H1 (cell line): ENCODE results near the gene GPR176. TPM values are rescaled to one million over a fixed set of nuclear protein-coding genes. Genes with fewer than 3 reads are reported as not detected.

Experiments used
- CTCF ChIA-PET: fragments of 300-600 bp; sonication (Branson Sonifier 250); formaldehyde crosslinking; loops from one replicate; lab custom pipeline; 2021; ENCODE audit not compliant: partially characterized antibody; lab: Charles Lee
- POLR2A ChIA-PET: fragments of 300-600 bp; sonication (Branson Sonifier 250); formaldehyde crosslinking; loops from one replicate; lab custom pipeline; 2021; ENCODE audit warnings: inconsistent platforms; ENCODE audit not compliant: partially characterized antibody; lab: Charles Lee
- DNase-seq, 2 experiments: peaks; one replicate each; pipeline versions ENCODE4 v3.0.0 to v3.0.0-alpha.2; 2010 to 2022; ENCODE audit warnings: low spot score in 2 of 2, low read depth in 1 of 2, mixed read lengths in 1 of 2
- FAIRE-seq: peaks from 2 replicates; lab custom pipeline; 2011; peaks lifted over from hg19 to GRCh38; lab: Jason Lieb, UNC
- H2AFZ ChIP-seq: 2 replicates; pipeline ENCODE4 v1.8.1; 2012; ENCODE audit warnings: low read length, inconsistent platforms
- H2AK5ac ChIP-seq: 2 replicates; pipeline ENCODE4 v1.6.1; 2013; ENCODE audit warnings: low read depth, low read length
- H2BK120ac ChIP-seq: replicated peaks from 2 replicates; pipeline ENCODE3; 2013; ENCODE audit warnings: low read depth, low read length, inconsistent platforms
- H2BK12ac ChIP-seq: 2 replicates; pipeline ENCODE4 v1.6.1; 2013; ENCODE audit warnings: low read depth, low read length
- H2BK15ac ChIP-seq: 2 replicates; pipeline ENCODE4 v1.6.1; 2013; ENCODE audit warnings: low read length
- H2BK20ac ChIP-seq: 2 replicates; pipeline ENCODE4 v1.6.1; 2013; ENCODE audit warnings: low read length
- H2BK5ac ChIP-seq: 2 replicates; pipeline ENCODE4 v1.6.1; 2013; ENCODE audit warnings: low read depth, low read length
- H3K14ac ChIP-seq: 2 replicates; pipeline ENCODE4 v1.6.1; 2013; ENCODE audit warnings: inconsistent platforms; ENCODE audit not compliant: insufficient read length
- H3K18ac ChIP-seq: 2 replicates; pipeline ENCODE4 v1.6.1; 2013; ENCODE audit warnings: low read length; ENCODE audit errors: extremely low read depth
- H3K23ac ChIP-seq: 2 replicates; pipeline ENCODE4 v1.6.1; 2013; ENCODE audit warnings: inconsistent platforms; ENCODE audit not compliant: insufficient read length
- H3K23me2 ChIP-seq: 2 replicates; pipeline ENCODE4 v1.6.1; 2013; ENCODE audit warnings: low read depth, low read length
- H3K27ac ChIP-seq: 2 replicates; pipeline ENCODE4 v1.6.1; 2011; ENCODE audit warnings: low read depth, low read length, inconsistent platforms
- H3K27me3 ChIP-seq, 4 experiments: replicated peaks in 1 of 4; 1 replicate in 1 of 4; 2 replicates in 3 of 4; pipeline versions ENCODE4 v1.6.1 to v1.8.1; 2011 to 2013; ENCODE audit warnings: low read length in 3 of 4, mild to moderate bottlenecking in 3 of 4, inconsistent platforms in 2 of 4, mixed read lengths in 2 of 4, moderate library complexity in 1 of 4; ENCODE audit not compliant: control insufficient read depth in 3 of 4, insufficient read depth in 3 of 4; ENCODE audit errors: extremely low read depth in 1 of 4
- H3K36me3 ChIP-seq, 4 experiments: 2 replicates each; pipeline versions ENCODE4 v1.6.1 to v1.8.1; 2011 to 2013; ENCODE audit warnings: mild to moderate bottlenecking in 4 of 4, low read length in 3 of 4, moderate library complexity in 2 of 4, control low read depth in 1 of 4, inconsistent platforms in 1 of 4; ENCODE audit not compliant: insufficient read depth in 4 of 4, control insufficient read depth in 2 of 4
- H3K4ac ChIP-seq: replicated peaks from 2 replicates; pipeline ENCODE3; 2013; ENCODE audit warnings: low read length, low read depth, mixed read lengths, inconsistent platforms; ENCODE audit not compliant: insufficient read length
- H3K4me1 ChIP-seq, 4 experiments: replicated peaks in 1 of 4; 1 replicate in 1 of 4; 2 replicates in 3 of 4; pipeline versions ENCODE4 v1.6.1 to v1.8.1; 2011 to 2013; ENCODE audit warnings: low read length in 3 of 4, inconsistent platforms in 2 of 4, mixed read lengths in 1 of 4; ENCODE audit not compliant: insufficient read depth in 4 of 4, control insufficient read depth in 3 of 4
- H3K4me2 ChIP-seq, 2 experiments: 2 replicates each; pipeline versions ENCODE4 v1.6.1 to v1.8.1; 2011 to 2013; ENCODE audit warnings: low read depth in 2 of 2, low read length in 2 of 2, control low read depth in 1 of 2, inconsistent platforms in 1 of 2, mild to moderate bottlenecking in 1 of 2; ENCODE audit not compliant: insufficient read depth in 1 of 2
- H3K4me3 ChIP-seq, 4 experiments: fragments of 200-600, 300-600 bp in 1 of 4; sonication (generic), shearing (Covaris generic), sonication (Bioruptor Twin) in 1 of 4; 2 replicates each; pipeline versions ENCODE4 v1.5.1 to v1.8.1; 2011 to 2016; ENCODE audit warnings: low read length in 4 of 4, low read depth in 3 of 4, control low read depth in 2 of 4, inconsistent platforms in 2 of 4, mild to moderate bottlenecking in 2 of 4, mixed read lengths in 1 of 4, moderate library complexity in 1 of 4; ENCODE audit not compliant: insufficient read depth in 2 of 4; ENCODE audit errors: extremely low read depth in 1 of 4
- H3K56ac ChIP-seq: replicated peaks from 2 replicates; pipeline ENCODE3; 2013; ENCODE audit warnings: low read depth, mild to moderate bottlenecking, mixed read lengths, low read length, inconsistent platforms; ENCODE audit not compliant: insufficient read length
- H3K79me1 ChIP-seq: 2 replicates; pipeline ENCODE4 v1.6.1; 2013; ENCODE audit warnings: low read depth, low read length, control low read depth
- H3K79me2 ChIP-seq, 2 experiments: 2 replicates each; pipeline versions ENCODE4 v1.6.1 to v1.8.1; 2012 to 2013; ENCODE audit warnings: low read length in 2 of 2, mild to moderate bottlenecking in 2 of 2, inconsistent platforms in 1 of 2; ENCODE audit not compliant: insufficient read depth in 2 of 2, control insufficient read depth in 1 of 2
- H3K9ac ChIP-seq, 4 experiments: replicated peaks in 1 of 4; 1 replicate in 1 of 4; 2 replicates in 3 of 4; pipeline versions ENCODE4 v1.6.1 to v1.8.1; 2011 to 2013; ENCODE audit warnings: low read depth in 3 of 4, low read length in 3 of 4, control low read depth in 2 of 4, mild to moderate bottlenecking in 2 of 4, moderate library complexity in 2 of 4, inconsistent platforms in 1 of 4; ENCODE audit errors: extremely low read depth in 1 of 4
- H3K9me3 ChIP-seq, 2 experiments: 2 replicates each; pipeline versions ENCODE4 v1.6.1 to v1.8.1; 2012 to 2013; ENCODE audit warnings: mild to moderate bottlenecking in 2 of 2, moderate library complexity in 2 of 2, control low read depth in 1 of 2, inconsistent platforms in 1 of 2, low read depth in 1 of 2, low read length in 1 of 2, mixed read lengths in 1 of 2; ENCODE audit not compliant: insufficient read depth in 2 of 2
- H4K20me1 ChIP-seq, 2 experiments: replicated peaks in 1 of 2; 2 replicates each; pipeline versions ENCODE3 to v1.8.1; 2011 to 2013; ENCODE audit warnings: inconsistent platforms in 2 of 2, low read length in 2 of 2, mild to moderate bottlenecking in 1 of 2; ENCODE audit not compliant: insufficient read depth in 2 of 2, control insufficient read depth in 1 of 2
- H4K5ac ChIP-seq: 2 replicates; pipeline ENCODE4 v1.6.1; 2013; ENCODE audit warnings: low read length, low read depth, mixed read lengths, inconsistent platforms; ENCODE audit not compliant: insufficient read length
- H4K8ac ChIP-seq: 2 replicates; pipeline ENCODE4 v1.8.0; 2013; ENCODE audit warnings: mild to moderate bottlenecking, moderate library complexity, low read length, inconsistent platforms; ENCODE audit not compliant: insufficient read depth; ENCODE audit errors: extremely low read depth
- H4K91ac ChIP-seq: replicated peaks from 2 replicates; pipeline ENCODE3; 2013; ENCODE audit warnings: low read length, mixed read lengths, inconsistent platforms; ENCODE audit not compliant: insufficient read length
- BCL11A ChIP-seq, 2 experiments: IDR thresholded peaks; one replicate each; pipeline ENCODE4 v1.6.1; 2011; ENCODE audit warnings: low read depth in 2 of 2, low read length in 2 of 2, mild to moderate bottlenecking in 2 of 2
- CBX5 ChIP-seq: fragments of 300-800, 300-1000 bp; sonication (generic); IDR thresholded peaks from 2 replicates; pipeline ENCODE4 v1.7.1; 2016; ENCODE audit warnings: antibody characterized with exemption, low read length, low read depth
- E2F6 ChIP-seq: IDR thresholded peaks from 2 replicates; pipeline ENCODE4 v1.6.1; 2012; ENCODE audit warnings: inconsistent platforms
- EP300 ChIP-seq, 2 experiments: IDR thresholded peaks; 1 replicate in 1 of 2; 2 replicates in 1 of 2; pipeline ENCODE4 v1.6.1; 2011 to 2012; ENCODE audit warnings: low read depth in 2 of 2, low read length in 2 of 2, mild to moderate bottlenecking in 2 of 2, borderline replicate concordance in 1 of 2, inconsistent platforms in 1 of 2, moderate library complexity in 1 of 2
- HDAC2 ChIP-seq, 2 experiments: fragments of 300-600 bp in 1 of 2; sonication (generic) in 1 of 2; IDR thresholded peaks; 2 replicates each; pipeline ENCODE4 v1.6.1; 2011 to 2012; ENCODE audit warnings: low read depth in 2 of 2, low read length in 2 of 2, mild to moderate bottlenecking in 2 of 2, moderate library complexity in 2 of 2, borderline replicate concordance in 1 of 2, inconsistent platforms in 1 of 2
- POLR2A ChIP-seq, 2 experiments: IDR thresholded peaks; 1 replicate in 1 of 2; 2 replicates in 1 of 2; pipeline ENCODE4 v1.6.1; 2011; ENCODE audit warnings: low read depth in 2 of 2, low read length in 2 of 2, mild to moderate bottlenecking in 2 of 2; ENCODE audit errors: control extremely low read depth in 1 of 2
- RAD21 ChIP-seq, 2 experiments: IDR thresholded peaks in 1 of 2; conservative IDR thresholded peaks in 1 of 2; 2 replicates each; pipeline ENCODE4 v1.6.1; 2011; ENCODE audit warnings: low read depth in 2 of 2, low read length in 2 of 2, improper control_type of control experiment in 1 of 2, inconsistent platforms in 1 of 2, mild to moderate bottlenecking in 1 of 2, moderate library complexity in 1 of 2
- RNF2 ChIP-seq: fragments of 200-900, 300-1000 bp; sonication (generic); IDR thresholded peaks from 2 replicates; pipeline ENCODE4 v1.7.1; 2016; ENCODE audit warnings: borderline replicate concordance, low read depth, mild to moderate bottlenecking, antibody characterized with exemption, low read length; ENCODE audit not compliant: poor library complexity, severe bottlenecking; ENCODE audit errors: missing control alignments
- TAF1 ChIP-seq: IDR thresholded peaks from 2 replicates; pipeline ENCODE4 v1.6.1; 2011; ENCODE audit warnings: mild to moderate bottlenecking, low read depth, low read length
- TCF12 ChIP-seq: IDR thresholded peaks from 2 replicates; pipeline ENCODE4 v1.6.1; 2011; ENCODE audit warnings: low read depth, mild to moderate bottlenecking, low read length
- TEAD4 ChIP-seq: IDR thresholded peaks from 2 replicates; pipeline ENCODE4 v1.6.1; 2012; ENCODE audit warnings: low read depth, low read length, inconsistent platforms, mixed read lengths
- ZNF274 ChIP-seq: IDR thresholded peaks from 2 replicates; pipeline ENCODE4 v1.7.0; 2012; ENCODE audit warnings: low read length, borderline replicate concordance; ENCODE audit errors: extremely low read depth
- WGBS, 2 experiments: shearing (Covaris generic) in 1 of 2; methylation state at CpG; one replicate each; pipeline versions ENCODE4 v1.1.6 to v1.1.7; 2013 to 2015; ENCODE audit warnings: low lambda C conversion rate in 2 of 2, mixed read lengths in 2 of 2, inconsistent platforms in 1 of 2, low coverage in 1 of 2, missing lambda C conversion rate in 1 of 2; ENCODE audit not compliant: insufficient replicate concordance in 2 of 2, insufficient coverage in 1 of 2, insufficient read length in 1 of 2; ENCODE audit errors: extremely low coverage in 1 of 2, missing lambda C conversion rate in 1 of 2; 5-methylcytosine and 5-hydroxymethylcytosine counted together
- polyA plus RNA-seq, 7 experiments: library from polyadenylated mRNA; depleted of rRNA in 3 of 7; stranded (reverse) in 5 of 7; unstranded in 2 of 7; fragments of >200 nt in 5 of 7; fragments of 200-250 nt in 2 of 7; gene quantifications; 1 replicate in 5 of 7; 2 replicates in 1 of 7; 4 replicates in 1 of 7; pipeline versions ENCODE4 v1.2.1 to v1.2.3, GENCODE V29; 2011 to 2013; ENCODE audit warnings: missing spikeins in 2 of 7, mixed read lengths in 2 of 7
- total RNA-seq: library from RNA; stranded (reverse); fragmentation: NEBNext Ultra II Directional; extraction: Animal tissue kit (Norgen Biotek cat#: 25700); gene quantifications from 2 replicates; pipeline ENCODE4 v1.2.1, GENCODE V29; 2021

Gene GPR176
- total and polyA plus RNA-seq, 2 of the 8 experiments (the other 6 are each of a cell fraction or from before 2014, with no cell fraction given) = 190 to 281 TPM

GRCh38 chr15:39881790-39882189 is 38.3 kb downstream of the GPR176 start:
- Histone ChIP-seq H3K4me3 (no peak overlapping the region), H3K4ac (no peak overlapping the region), H3K27ac (no peak overlapping the region), H3K36me3 (peaks cover 0 to 8% (median 3%) of the 10 kb centered on the region in 4 experiments; a peak in 2 of 8 replicates), H3K56ac (no peak overlapping the region), H4K8ac (no peak overlapping the region), H4K5ac (peak overlapping the region; percentile 8), H3K79me2 (peaks cover 28 to 90% of the 10 kb centered on the region in 2 experiments; a peak in 3 of 4 replicates), H3K23ac (no peak overlapping the region), H3K14ac (no peak overlapping the region), H2BK15ac (no peak overlapping the region), H2BK120ac (no peak overlapping the region), H4K91ac (no peak overlapping the region), H3K79me1 (peaks cover 6% of the 10 kb centered on the region), H4K20me1 (no peaks in the 10 kb centered on the region), H2BK20ac (no peak overlapping the region), H3K9ac (no peak overlapping the region), H3K4me1 (peaks cover 2 to 29% (median 26%) of the 10 kb centered on the region in 4 experiments; a peak in 6 of 7 replicates), H3K18ac (no peak overlapping the region; the same call in 1 of the 2 replicates), H2BK5ac (no peak overlapping the region), H3K27me3 (no peaks in the 10 kb centered on the region), H3K23me2 (no peaks in the 10 kb centered on the region), H2AK5ac (no peak overlapping the region), H2AFZ (no peak overlapping the region), H2BK12ac (no peak overlapping the region), H3K4me2 (no peak overlapping the region), H3K9me3 (no peaks in the 10 kb centered on the region)
- FAIRE-seq = no peak
- WGBS, 2 experiments = 62% methylated on average over 1 of the region's 1 CpG; no CpG with 5 or more reads in 1 of the 2 experiments
- POLR2A ChIA-PET = interaction anchor here (0.9 to 1.3 kb wide), 2 partner anchors 10 to 23 kb away, joined by 3 read pairs; no protein-coding TSS in a partner anchor
- CTCF ChIA-PET = interaction anchor here (1.3 to 1.4 kb wide), 2 partner anchors 8 to 93 kb away, joined by 3 to 6 read pairs; no protein-coding TSS in a partner anchor
- no peak for DNase-seq
- TF ChIP-seq CBX5 (no peak), TEAD4 (no peak), HDAC2 (IDR thresholded peaks at IDR 0.05; ENCODE audit: borderline replicate concordance in 1 of 2, low read depth in 2 of 2, low read length in 2 of 2) (no peak), RAD21 (IDR thresholded peaks at IDR 0.05 in 1 of 2, conservative IDR thresholded peaks at IDR 0.05 in 1 of 2; ENCODE audit: low read depth in 2 of 2, low read length in 2 of 2) (no peak), ZNF274 (no peak), RNF2 (no peak), BCL11A (IDR thresholded peaks at IDR 0.05; ENCODE audit: low read depth in 2 of 2, low read length in 2 of 2) (no peak), E2F6 (no peak), TAF1 (no peak), POLR2A (IDR thresholded peaks at IDR 0.05; ENCODE audit: control extremely low read depth in 1 of 2, low read depth in 2 of 2, low read length in 2 of 2) (no peak), EP300 (IDR thresholded peaks at IDR 0.05; ENCODE audit: borderline replicate concordance in 1 of 2, low read depth in 2 of 2, low read length in 2 of 2) (no peak), TCF12 (no peak)
